ENCODE data around the gene NCOR2. TPM values are rescaled to one million over a fixed set of nuclear protein-coding genes. Genes with fewer than 3 reads are reported as not detected.

The NCOR2 gene
- total RNA-seq, 4 donors from 2014 or later: 41.8 to 133 (median 66.4) TPM

DNA sequence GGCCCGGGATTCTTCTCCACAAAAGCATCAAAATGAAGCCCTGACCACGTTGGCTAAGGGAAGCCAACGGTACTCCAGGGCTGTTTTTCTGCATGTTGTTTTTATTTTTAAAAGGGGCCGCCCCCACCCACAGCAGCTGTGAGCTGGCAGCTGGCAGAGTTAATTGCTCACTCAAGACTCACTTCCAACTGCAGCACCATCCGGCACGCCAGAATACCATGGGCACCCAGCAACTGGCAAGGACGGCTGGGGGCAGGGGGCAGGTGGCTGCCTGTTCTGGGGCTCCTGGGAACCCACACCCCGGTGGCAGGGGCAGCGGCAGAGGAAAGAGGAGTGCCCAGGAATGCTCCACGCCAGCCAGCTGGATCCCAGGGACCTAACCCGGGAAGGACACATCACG, 44.3 kb downstream of the NCOR2 start:
- TF ChIP-seq, protein P1, sequence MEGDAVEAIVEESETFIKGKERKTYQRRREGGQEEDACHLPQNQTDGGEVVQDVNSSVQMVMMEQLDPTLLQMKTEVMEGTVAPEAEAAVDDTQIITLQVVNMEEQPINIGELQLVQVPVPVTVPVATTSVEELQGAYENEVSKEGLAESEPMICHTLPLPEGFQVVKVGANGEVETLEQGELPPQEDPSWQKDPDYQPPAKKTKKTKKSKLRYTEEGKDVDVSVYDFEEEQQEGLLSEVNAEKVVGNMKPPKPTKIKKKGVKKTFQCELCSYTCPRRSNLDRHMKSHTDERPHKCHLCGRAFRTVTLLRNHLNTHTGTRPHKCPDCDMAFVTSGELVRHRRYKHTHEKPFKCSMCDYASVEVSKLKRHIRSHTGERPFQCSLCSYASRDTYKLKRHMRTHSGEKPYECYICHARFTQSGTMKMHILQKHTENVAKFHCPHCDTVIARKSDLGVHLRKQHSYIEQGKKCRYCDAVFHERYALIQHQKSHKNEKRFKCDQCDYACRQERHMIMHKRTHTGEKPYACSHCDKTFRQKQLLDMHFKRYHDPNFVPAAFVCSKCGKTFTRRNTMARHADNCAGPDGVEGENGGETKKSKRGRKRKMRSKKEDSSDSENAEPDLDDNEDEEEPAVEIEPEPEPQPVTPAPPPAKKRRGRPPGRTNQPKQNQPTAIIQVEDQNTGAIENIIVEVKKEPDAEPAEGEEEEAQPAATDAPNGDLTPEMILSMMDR (IDR thresholded peaks at IDR 0.05; ENCODE audit: low read depth): no peak

DNA sequence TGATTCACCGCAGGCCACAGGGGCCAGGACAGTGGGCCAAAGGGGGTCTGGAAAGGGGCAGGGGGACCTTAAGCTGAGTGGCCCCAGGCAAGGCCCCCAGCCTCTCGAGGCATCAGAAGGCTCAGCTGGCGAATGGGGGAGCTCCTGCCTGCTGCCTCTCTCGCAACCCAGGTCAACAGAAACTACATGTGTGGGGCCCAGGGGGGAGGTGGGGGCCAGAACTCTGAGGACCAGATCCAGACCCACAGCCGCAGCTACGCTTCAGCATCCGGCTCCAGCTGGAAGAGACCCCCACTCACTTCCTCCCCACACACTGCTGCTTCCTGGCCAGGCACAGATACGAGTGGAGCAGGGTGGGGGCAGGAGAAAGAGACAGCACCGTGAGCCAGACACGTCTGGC, 46.5 kb downstream of the NCOR2 start:
- TF ChIP-seq, protein P1 (IDR thresholded peaks at IDR 0.05; ENCODE audit: low read depth): no peak

DNA sequence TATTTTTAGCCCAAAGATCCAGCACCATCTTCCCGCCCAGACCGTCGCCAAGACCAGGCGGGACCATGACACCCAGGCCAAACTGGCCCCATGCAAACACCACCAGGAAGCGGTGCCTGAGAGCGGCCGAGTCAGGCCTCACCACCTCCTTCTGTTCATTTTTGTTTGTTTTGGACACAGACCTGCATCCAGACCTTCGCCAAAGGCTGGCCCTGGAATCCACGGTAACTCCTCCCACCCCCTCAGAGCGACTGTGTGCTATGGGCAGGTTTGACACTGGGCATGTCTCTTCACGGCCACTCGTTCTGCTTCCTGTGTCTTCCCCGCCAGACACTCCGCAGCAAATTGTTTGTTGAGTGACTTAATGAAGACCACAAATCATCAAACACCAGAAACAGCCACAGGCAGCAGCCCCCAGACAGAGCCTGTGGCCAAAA, 47.1 kb downstream of the NCOR2 start:
- TF ChIP-seq, protein P1 (IDR thresholded peaks at IDR 0.05; ENCODE audit: low read depth): no peak

DNA sequence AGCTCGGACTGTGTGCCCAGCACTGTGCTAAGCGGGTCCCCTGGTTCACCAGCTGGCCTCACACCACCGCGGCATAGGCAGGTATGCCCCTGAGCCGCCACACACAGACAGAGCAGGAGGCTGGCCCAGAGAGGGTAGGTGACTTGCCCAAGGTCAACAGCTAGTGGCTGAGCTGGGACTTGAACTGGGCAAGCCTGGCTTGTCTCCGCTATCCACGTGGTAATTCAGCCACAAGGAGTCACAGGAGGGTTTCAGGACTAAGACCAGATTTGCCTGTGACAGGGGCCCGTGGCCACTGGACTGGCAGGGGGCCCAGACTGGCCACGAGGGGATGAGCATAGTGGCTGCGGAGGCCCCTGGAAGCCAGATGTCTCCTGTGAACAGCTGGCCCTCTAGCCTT, 47.7 kb downstream of the NCOR2 start:
- TF ChIP-seq, protein P1 (IDR thresholded peaks at IDR 0.05; ENCODE audit: low read depth): no peak

DNA sequence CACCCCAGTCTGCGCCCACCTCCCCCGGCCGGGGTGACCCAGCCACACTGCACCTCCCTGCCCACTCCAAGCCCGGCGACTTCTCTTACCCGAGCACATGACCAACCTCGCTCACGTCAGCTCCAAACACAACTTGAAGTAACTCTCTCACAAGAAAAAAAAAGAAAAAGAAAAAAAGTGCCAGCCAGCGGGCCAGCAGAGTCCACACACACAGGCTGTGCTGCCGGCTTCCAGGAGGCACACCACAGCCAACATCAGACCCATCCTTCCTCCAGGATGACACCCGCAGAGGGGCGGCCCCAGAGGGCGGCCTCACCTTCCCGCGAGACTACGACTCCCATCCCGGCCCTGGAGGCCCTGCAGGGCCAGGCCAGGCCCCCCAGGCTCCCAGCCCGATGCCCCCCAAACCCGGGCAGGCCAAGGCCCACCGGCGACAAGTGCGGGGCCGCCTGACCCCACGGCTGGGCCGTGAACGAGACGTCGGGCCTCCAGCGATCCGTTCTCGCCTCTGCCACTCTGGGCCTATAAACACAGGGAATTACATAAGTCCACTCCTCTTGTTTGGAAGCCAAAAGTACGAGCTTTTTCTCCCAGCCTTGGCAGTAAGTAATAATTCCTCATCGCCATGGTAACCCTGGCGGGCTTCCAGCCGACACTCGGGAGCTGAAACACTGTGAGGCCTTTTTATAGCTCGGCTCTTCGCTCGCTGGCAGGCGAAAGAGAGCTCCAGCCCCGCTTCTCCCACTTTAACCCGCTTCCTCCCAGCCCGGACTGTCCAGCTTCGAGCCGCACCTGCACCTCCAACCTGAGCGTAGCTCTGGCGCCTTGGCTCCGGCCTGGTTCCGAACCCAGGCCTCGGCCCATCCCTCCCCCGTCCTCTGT, 49.1 kb downstream of the NCOR2 start:
- TF ChIP-seq, protein P1 (IDR thresholded peaks at IDR 0.05; ENCODE audit: low read depth): no peak
